ENCODE results near the gene AMOTL2.

AMOTL2 gene

DNA sequence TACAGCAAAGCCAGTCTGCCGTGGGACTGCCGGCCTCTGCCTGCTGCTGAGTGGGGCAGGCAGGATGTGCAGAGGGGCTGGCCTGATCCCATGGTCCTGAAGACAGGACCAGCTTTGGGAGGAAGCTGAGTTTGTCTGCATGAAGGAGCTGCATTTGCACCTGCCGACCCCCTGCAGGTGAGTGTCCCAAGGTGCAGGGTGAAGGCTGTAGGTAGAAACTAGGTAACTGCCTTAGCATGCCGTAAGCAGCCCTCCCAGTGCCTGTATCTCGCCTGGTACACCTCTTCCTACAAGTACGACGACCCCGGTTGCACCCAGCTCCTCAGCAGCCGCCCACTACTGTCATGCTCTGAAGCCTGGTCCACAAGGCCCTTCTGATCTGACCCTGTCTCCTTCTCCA is 34.9 kb downstream of the AMOTL2 start:
- TF ChIP-seq POLR2AphosphoS5 (IDR thresholded peaks at IDR 0.05; ENCODE audit: low read depth, low read length), result no peak

- TF ChIP-seq FOXP2 (optimal IDR thresholded peaks at IDR 0.05; ENCODE audit: borderline replicate concordance, extremely low read depth, extremely low read length, insufficient read depth) (no peak), REST (IDR thresholded peaks at IDR 0.05; ENCODE audit: insufficient read depth in 1 of 2, low read depth in 2 of 2, low read length in 2 of 2) (no peak), TAF1 (IDR thresholded peaks at IDR 0.05; ENCODE audit: borderline replicate concordance, insufficient read depth, low read length) (no peak), POLR2AphosphoS5 (IDR thresholded peaks at IDR 0.05; ENCODE audit: low read depth, low read length) (no peak), SIN3A (IDR thresholded peaks at IDR 0.05; ENCODE audit: borderline replicate concordance, insufficient read depth, low read length) (no peak)
Observed at GRCh38 chr3:134338516-134339261, 35.6 kb downstream of the AMOTL2 start.

DNA sequence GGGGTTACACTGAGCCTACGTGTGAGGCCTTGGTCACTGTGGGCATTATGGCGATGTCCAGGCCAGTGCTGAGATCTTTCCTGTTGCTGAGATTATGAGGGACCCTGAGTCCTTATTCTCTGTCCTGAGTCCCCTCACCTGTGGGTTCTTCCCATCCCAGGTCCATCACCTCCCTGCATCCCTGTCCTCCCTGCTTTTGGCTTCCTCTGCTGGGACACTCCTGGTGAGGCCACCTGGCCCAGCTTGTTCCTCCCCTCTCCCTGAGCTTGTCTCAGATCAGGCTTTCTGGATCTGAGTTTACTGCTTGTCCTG is 36.1 kb downstream of the AMOTL2 start:
- no peak for TF ChIP-seq FOXP2 (optimal IDR thresholded peaks at IDR 0.05; ENCODE audit: borderline replicate concordance, extremely low read depth, extremely low read length, insufficient read depth)
- TF ChIP-seq SIN3A (IDR thresholded peaks at IDR 0.05; ENCODE audit: borderline replicate concordance, insufficient read depth, low read length), result no peak
- no peak for TF ChIP-seq TAF1 (IDR thresholded peaks at IDR 0.05; ENCODE audit: borderline replicate concordance, insufficient read depth, low read length)
- TF ChIP-seq REST (IDR thresholded peaks at IDR 0.05; ENCODE audit: insufficient read depth in 1 of 2, low read depth in 2 of 2, low read length in 2 of 2), result no peak
- no peak for TF ChIP-seq POLR2AphosphoS5 (IDR thresholded peaks at IDR 0.05; ENCODE audit: low read depth, low read length)

DNA sequence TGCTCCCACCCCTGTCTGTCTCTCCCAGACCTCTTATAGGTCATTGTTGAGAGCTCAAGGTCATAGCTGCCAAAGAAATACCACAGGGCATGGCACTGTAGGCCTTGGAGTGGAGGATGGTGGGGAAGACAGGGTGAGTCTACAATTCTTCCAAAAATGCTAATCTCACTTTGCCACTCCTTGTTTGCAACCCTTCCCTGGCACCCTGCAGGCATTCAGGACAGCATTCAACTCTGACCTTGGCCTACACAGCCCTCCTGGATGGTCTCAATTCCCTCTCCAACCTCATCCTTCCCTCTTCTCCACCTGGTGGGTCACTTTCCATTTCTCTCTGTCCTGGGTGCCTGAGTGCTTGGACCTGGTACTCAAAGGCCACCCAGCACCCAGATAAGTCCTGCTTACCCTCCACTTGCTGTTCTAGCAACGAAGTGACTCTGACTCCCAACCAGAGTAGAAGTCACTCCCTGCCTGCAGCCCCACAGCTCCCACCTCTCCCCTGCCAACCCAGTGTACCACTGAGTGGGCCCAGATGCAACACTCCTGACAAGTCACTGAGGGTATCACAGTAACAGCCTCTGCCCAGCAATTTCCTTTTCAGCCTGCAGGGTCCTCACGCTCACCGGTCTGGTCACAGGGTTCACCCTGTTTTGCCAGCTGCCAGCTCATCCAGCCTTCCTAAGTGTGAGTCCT is 36.6 kb downstream of the AMOTL2 start:
- TF ChIP-seq FOXP2 (optimal IDR thresholded peaks at IDR 0.05; ENCODE audit: borderline replicate concordance, extremely low read depth, extremely low read length, insufficient read depth), result no peak
- no peak for TF ChIP-seq POLR2AphosphoS5 (IDR thresholded peaks at IDR 0.05; ENCODE audit: low read depth, low read length)
- no peak for TF ChIP-seq TAF1 (IDR thresholded peaks at IDR 0.05; ENCODE audit: borderline replicate concordance, insufficient read depth, low read length)
- no peak for TF ChIP-seq SIN3A (IDR thresholded peaks at IDR 0.05; ENCODE audit: borderline replicate concordance, insufficient read depth, low read length)
- TF ChIP-seq REST (IDR thresholded peaks at IDR 0.05; ENCODE audit: insufficient read depth in 1 of 2, low read depth in 2 of 2, low read length in 2 of 2), result no peak

GRCh38 chr3:134337071-134337482 is 37.2 kb downstream of the AMOTL2 start:
- TF ChIP-seq SIN3A (IDR thresholded peaks at IDR 0.05; ENCODE audit: borderline replicate concordance, insufficient read depth, low read length) (no peak), POLR2AphosphoS5 (IDR thresholded peaks at IDR 0.05; ENCODE audit: low read depth, low read length) (no peak), TAF1 (IDR thresholded peaks at IDR 0.05; ENCODE audit: borderline replicate concordance, insufficient read depth, low read length) (no peak), REST (IDR thresholded peaks at IDR 0.05; ENCODE audit: insufficient read depth in 1 of 2, low read depth in 2 of 2, low read length in 2 of 2) (no peak), FOXP2 (optimal IDR thresholded peaks at IDR 0.05; ENCODE audit: borderline replicate concordance, extremely low read depth, extremely low read length, insufficient read depth) (no peak)

Data from PFSK-1 (cell line).